Rectal smooth muscle tissue (tissue), 1 donor: Measurements from ENCODE around the gene CR1L.
"Not testable (repeated sequence)": the region's sequence is repeated elsewhere in the genome, so short reads cannot be mapped to it uniquely, and the experiment has no call there.

Experiments used
- H3K27ac ChIP-seq: one replicate; pipeline ENCODE4 v1.7.0; 2013; ENCODE audit warnings: low read depth, low read length, inconsistent platforms
- H3K27me3 ChIP-seq: one replicate; pipeline ENCODE4 v1.7.0; 2013; ENCODE audit warnings: low read length; ENCODE audit not compliant: control insufficient read depth, insufficient read depth
- H3K36me3 ChIP-seq: one replicate; pipeline ENCODE4 v1.7.0; 2013; ENCODE audit warnings: low read length; ENCODE audit not compliant: control insufficient read depth, insufficient read depth
- H3K4me1 ChIP-seq: one replicate; pipeline ENCODE4 v1.7.0; 2013; ENCODE audit warnings: low read length; ENCODE audit not compliant: control insufficient read depth, insufficient read depth
- H3K4me3 ChIP-seq: one replicate; pipeline ENCODE4 v1.7.0; 2013; ENCODE audit warnings: low read length
- H3K9ac ChIP-seq: one replicate; pipeline ENCODE4 v1.7.0; 2013; ENCODE audit warnings: low read length

CR1L gene

GRCh38 chr1:207702317-207702716 lies 57.4 kb downstream of the CR1L start:
- no peak overlapping the region for H3K9ac ChIP-seq
- no peak overlapping the region for H3K27ac ChIP-seq
- no peaks in the 10 kb centered on the region for H3K27me3 ChIP-seq
- no peaks in the 10 kb centered on the region for H3K36me3 ChIP-seq
- no peaks in the 10 kb centered on the region for H3K4me1 ChIP-seq
- H3K4me3 ChIP-seq: no peak overlapping the region

GRCh38 chr1:207703712-207704111 lies 58.8 kb downstream of the CR1L start:
- no peaks in the 10 kb centered on the region for H3K4me1 ChIP-seq
- no peaks in the 10 kb centered on the region for H3K27me3 ChIP-seq
- no peak overlapping the region for H3K9ac ChIP-seq
- H3K36me3 ChIP-seq: no peaks in the 10 kb centered on the region
- H3K27ac ChIP-seq: no peak overlapping the region
- no peak overlapping the region for H3K4me3 ChIP-seq

- not testable (repeated sequence) for H3K27me3 ChIP-seq, H3K4me3 ChIP-seq, H3K9ac ChIP-seq, H3K36me3 ChIP-seq, H3K4me1 ChIP-seq, H3K27ac ChIP-seq
These were observed 63.1 kb downstream of the CR1L start for GRCh38 chr1:207708004-207708403.

- no peaks in the 10 kb centered on the region for H3K4me1 ChIP-seq
- H3K4me3 ChIP-seq: no peak overlapping the region
- no peaks in the 10 kb centered on the region for H3K27me3 ChIP-seq
- no peaks in the 10 kb centered on the region for H3K36me3 ChIP-seq
- H3K9ac ChIP-seq: no peak overlapping the region
- no peak overlapping the region for H3K27ac ChIP-seq
These were observed 66.4 kb downstream of the CR1L start for GRCh38 chr1:207711285-207711684.

- H3K27ac ChIP-seq, H3K27me3 ChIP-seq, H3K4me3 ChIP-seq, H3K9ac ChIP-seq, H3K36me3 ChIP-seq, H3K4me1 ChIP-seq: not testable (repeated sequence)
These were observed 67.8 kb downstream of the CR1L start for GRCh38 chr1:207712701-207713100.

GRCh38 chr1:207713529-207713928 lies 68.6 kb downstream of the CR1L start:
- Histone ChIP-seq H3K9ac (no peak overlapping the region), H3K4me1 (no peaks in the 10 kb centered on the region), H3K36me3 (no peaks in the 10 kb centered on the region), H3K4me3 (no peak overlapping the region), H3K27ac (no peak overlapping the region), H3K27me3 (no peaks in the 10 kb centered on the region)

- Histone ChIP-seq H3K36me3 (no peaks in the 10 kb centered on the region), H3K27me3 (no peaks in the 10 kb centered on the region), H3K9ac (no peak overlapping the region), H3K27ac (no peak overlapping the region), H3K4me1 (no peaks in the 10 kb centered on the region), H3K4me3 (no peak overlapping the region)
These were observed 74.3 kb downstream of the CR1L start for GRCh38 chr1:207719234-207719633.

- not testable (repeated sequence) for H3K4me3 ChIP-seq, H3K27me3 ChIP-seq, H3K27ac ChIP-seq, H3K36me3 ChIP-seq, H3K4me1 ChIP-seq, H3K9ac ChIP-seq
These were observed 83.4 kb downstream of the CR1L start for GRCh38 chr1:207728200-207728858.

GRCh38 chr1:207737503-207738157 lies 92.7 kb downstream of the CR1L start:
- not testable (repeated sequence) for H3K36me3 ChIP-seq, H3K4me3 ChIP-seq, H3K27ac ChIP-seq, H3K9ac ChIP-seq, H3K4me1 ChIP-seq, H3K27me3 ChIP-seq

GRCh38 chr1:207738158-207738659 lies 93.3 kb downstream of the CR1L start:
- H3K36me3 ChIP-seq, H3K27me3 ChIP-seq, H3K27ac ChIP-seq, H3K4me3 ChIP-seq, H3K4me1 ChIP-seq, H3K9ac ChIP-seq: not testable (repeated sequence)

- no peak overlapping the region for H3K27ac ChIP-seq
- H3K9ac ChIP-seq: no peak overlapping the region
- no peaks in the 10 kb centered on the region for H3K36me3 ChIP-seq
- no peaks in the 10 kb centered on the region for H3K27me3 ChIP-seq
- no peaks in the 10 kb centered on the region for H3K4me1 ChIP-seq
- H3K4me3 ChIP-seq: no peak overlapping the region
These were observed 95.3 kb downstream of the CR1L start for GRCh38 chr1:207740207-207740606.

- no peak overlapping the region for H3K9ac ChIP-seq
- no peak overlapping the region for H3K4me3 ChIP-seq
- H3K4me1 ChIP-seq: no peaks in the 10 kb centered on the region
- H3K27me3 ChIP-seq: no peaks in the 10 kb centered on the region
- H3K36me3 ChIP-seq: no peaks in the 10 kb centered on the region
- no peak overlapping the region for H3K27ac ChIP-seq
These were observed 98.1 kb downstream of the CR1L start for GRCh38 chr1:207742850-207743555.
